ENCODE measurements around the gene NKPD1.

- TF ChIP-seq CTCF (IDR thresholded peaks at IDR 0.05): no peak
- no peak for TF ChIP-seq POLR2A (IDR thresholded peaks at IDR 0.05)
Measured at GRCh38 chr19:45151821-45152503, 8.8 kb downstream of the NKPD1 start.
